Mucosa of gallbladder (tissue), 1 donor: ENCODE results near the gene FBN1. TPM values are rescaled to one million over a fixed set of nuclear protein-coding genes. Genes with fewer than 3 reads are reported as not detected.

ENCODE experiments used
- DNase-seq: peaks from one replicate; pipeline ENCODE4 v3.0.0-alpha.2; 2020; ENCODE audit warnings: low spot score
- total RNA-seq: library from RNA; stranded (reverse); gene quantifications from one replicate; pipeline ENCODE4 v1.2.1, GENCODE V29; 2021
- donor health status: DM: no; HTN: no; CAD: no.

FBN1 gene
- total RNA-seq, 1 donor from 2014 or later = 57.6 TPM

DNA sequence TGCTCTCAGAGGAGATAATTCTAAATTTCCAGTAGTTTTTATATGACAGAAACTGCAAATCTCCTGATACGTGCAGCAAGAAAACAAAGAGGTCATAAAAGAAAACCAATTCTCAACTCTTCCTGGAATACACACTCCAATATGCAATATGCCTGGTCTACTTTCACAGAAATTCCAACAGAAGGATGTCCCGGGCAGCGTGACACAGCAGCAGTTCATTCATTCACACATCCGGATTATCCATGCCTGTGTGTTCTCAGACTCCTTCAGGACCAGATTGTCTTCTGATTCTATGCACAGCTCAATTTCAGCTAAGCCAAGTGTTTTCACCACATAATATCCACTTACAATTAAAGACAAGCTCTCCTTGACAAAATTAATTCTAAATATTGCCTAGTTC lies 64.3 kb downstream of the FBN1 start:
- DNase-seq = no peak

DNA sequence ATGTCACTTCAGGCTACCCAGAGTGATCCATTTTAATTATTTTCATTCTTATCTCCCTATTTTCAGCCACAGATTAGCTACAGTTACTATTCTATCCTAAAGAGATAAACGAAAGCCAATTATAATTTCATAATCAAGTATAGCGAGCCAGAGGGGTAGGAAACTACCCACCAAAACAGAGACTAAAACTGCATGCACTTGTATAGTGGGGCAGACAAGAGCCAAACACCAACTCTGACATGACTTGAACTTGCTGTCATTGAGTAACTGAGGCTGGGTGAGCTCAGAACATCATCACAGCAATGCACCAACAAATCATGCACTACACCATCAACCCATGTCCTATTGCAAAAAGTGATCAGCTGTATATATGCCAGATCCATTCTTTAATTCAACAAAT lies 64.8 kb downstream of the FBN1 start:
- no peak for DNase-seq

DNA sequence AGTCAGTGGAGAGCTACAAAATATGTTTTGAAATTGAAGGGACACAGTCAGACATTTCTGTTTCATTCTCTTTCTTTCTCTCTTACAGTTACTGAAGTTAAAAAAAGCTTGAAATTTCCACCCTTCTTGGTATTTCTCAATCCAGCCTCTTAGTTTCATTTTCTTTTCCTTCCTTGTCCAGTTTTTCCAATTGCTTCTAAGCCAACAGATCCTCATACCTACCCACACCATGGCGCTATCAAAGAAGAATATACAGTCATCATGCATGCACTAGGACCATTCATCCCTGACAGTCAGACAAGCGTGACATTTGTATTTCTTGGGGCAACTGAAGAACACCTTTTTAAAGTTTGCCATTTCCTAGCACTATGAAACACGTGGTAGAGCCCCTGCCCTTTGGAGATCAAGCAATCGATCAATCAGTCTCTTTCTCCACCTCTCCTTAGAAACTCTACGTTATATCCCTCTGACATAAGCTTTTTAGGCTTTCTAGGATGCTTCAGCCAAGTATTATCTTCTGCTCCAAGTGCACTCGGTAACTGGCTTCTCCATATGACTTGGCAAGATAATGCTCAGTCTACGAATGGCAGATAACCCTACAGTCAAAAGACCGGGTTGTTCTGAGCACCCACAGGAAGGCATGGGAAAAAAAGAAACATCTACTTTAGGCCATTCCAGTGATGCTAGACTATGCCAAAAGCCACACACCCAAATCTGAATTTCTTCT lies 65.4 kb downstream of the FBN1 start:
- DNase-seq = no peak

DNA sequence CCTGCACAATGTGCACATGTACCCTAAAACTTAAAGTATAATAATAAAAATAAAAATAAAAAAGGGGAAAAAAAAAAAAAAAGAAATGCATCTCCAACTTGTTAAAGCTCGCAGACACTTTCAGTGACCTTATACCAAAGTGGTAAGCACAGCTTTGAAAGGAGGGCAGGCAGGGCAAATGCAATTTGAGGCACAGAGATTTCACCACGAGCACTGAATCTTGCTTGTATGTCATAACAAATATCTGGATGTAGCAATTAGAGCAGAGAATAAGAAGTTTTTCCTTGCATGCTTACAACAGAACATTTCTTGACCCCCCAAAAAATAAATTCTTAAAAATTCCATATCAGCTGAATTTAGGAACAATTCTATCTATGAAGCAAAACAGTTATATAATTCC lies 66.5 kb downstream of the FBN1 start:
- no peak for DNase-seq

DNA sequence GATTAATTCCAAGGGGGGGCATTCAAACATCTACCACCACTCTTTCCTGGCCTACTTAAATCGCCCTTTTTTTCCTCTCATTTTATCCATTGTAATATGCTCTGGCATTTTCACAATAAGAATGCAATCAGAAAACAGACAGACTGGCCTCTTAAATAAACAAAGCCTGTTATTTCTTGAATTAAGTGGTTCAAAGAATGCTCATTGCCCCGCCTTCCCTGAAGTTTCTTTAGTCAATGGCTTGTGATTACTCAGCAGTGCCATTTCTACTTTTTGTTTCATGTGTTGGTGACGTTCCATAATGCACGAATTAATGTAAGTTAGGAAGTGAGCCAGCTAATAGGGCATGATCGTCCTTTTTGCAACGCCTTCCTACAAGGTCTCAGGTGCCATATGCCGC lies 68.0 kb downstream of the FBN1 start:
- DNase-seq = no peak

DNA sequence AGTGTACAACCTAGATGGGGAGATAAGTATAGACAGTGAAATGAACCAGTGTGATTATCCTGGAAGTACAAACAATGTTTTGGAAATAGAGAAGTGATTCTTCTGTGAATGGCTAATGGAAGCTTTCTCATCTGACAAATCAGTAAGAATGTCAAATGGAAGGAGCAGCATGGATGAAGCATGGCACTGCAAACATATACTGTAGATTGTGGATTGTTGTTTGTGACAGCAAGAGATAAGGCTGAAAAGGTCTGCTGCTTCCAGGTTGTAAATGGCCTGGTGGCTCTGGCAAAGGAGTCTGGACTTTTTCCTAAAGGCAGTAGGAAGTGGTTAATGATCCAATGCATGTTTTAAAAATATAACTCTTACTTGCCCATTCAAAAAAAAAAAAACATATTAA lies 71.3 kb downstream of the FBN1 start:
- no peak for DNase-seq

DNA sequence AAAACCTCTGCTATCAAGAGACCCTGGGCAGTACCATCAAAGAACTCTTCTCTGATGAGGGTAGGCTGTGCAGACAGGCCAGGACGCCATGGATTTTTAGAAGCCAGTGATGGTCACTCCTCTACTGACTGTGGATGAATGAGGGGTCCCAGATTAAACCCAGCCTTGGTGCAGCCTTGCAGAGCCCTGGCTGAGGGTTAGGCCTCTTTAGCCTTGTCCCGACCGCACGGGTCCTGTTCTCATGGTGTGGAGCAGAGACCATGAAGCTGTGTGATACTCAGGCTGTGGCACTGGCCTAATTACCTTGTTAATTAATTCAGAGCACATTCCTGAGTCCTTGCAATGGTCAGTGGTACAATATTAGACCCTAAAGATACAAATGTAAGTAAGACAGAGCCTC lies 71.7 kb downstream of the FBN1 start:
- DNase-seq = no peak

DNA sequence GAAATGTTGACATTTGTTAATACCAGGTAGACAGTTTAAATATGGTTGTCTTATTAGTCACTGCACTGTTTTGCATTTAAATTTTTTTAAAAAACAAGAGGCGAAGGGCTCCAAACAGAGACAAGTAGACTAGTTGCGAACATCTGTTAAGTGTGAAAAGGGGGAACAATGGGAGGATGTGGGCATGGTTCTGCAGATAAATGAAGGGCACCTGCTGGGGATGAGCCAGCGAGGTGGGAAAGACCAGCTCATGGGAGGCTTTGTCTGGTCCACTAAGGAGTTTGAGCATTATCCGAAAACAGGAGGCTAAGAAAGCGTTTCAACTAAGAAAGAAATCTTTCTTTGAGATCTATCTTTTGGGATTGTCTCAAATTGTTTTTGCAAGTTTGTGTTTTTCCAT lies 72.7 kb downstream of the FBN1 start:
- DNase-seq = no peak

DNA sequence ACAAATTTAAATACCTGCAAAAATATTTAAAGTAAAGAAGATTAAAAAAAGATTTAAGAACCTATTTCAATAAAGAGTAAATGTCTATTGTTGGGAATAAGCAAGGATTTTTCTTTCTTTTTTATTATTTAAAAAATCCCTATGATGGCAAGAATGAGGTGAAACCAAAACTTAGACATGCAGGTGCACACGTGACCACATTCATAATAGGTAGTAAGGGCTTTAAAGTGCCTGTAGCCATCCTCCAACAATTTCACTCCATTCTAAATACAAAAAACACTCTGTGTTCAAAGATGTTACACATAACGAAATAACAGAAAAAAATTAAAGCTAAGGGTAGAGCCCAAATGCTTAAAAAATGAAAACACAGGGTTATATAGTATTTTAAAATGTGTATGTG lies 74.0 kb downstream of the FBN1 start:
- DNase-seq = no peak

DNA sequence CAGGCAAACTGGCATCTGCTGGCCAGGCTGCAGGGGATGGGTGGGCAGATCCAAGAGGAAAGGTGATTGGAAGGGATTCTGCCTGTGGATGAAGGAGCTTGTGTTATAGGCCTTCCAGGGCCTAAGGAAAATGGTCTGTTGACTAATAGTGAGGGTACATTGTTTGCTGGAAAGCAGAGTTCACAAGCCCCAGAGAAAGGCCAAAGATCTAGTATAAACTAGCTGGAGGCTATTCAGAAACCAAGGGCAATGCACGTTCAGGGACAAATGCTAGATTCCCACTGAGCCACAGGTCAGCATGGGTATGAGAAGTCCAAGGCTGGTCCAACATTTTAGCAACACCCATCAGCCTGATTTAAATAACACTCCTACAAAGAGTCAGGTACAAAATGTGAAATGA lies 74.7 kb downstream of the FBN1 start:
- DNase-seq = no peak

DNA sequence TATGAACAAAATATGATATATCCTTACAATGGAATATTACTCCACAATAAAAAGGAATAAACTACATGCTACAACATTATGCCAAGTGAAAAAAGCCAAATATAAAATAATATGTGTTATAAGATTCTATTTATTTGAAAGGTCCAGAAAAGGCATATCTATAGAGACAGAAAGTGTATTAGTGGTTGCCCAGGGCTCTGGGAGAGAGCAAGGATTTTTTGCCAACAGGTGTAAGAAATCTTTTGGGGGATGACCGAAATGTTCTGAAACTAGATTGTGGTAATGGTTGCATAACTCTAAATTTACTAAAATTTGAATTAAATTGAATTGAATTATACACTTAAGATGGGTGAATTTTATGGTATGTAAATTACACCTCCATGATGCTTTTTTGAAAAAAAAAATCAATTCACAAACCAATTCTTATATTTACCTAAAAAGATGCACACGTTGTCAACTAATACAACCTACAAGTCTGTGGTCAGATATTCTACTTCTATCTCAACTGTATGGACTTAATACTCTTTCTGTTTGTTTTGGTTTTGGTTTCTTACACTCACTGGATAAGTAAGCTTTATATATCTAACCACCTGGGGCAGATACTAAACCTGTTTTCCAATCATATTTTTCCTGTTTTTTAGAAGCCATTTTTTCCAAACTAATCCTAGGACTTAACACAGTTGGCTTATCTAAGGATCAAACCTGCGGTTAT lies 75.8 kb downstream of the FBN1 start:
- no peak for DNase-seq

DNA sequence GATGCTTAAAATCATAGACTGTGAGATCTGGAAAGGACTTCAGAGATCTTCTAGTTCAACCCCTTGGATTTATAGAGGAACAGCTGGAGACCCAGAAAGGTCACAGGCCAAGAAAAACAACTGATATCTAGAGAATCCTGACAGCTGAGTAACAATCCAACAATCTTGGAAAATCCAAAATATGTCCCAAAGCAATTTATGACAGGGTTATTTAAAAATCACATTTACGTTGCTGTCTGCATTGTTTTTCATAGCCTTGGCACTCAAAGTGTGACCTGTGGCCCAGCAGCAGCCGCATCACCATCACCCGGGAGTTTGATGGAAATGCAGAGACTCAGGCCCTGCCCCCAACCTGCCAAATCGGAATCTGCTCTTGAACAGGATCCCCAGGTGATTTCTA lies 78.8 kb downstream of the FBN1 start:
- DNase-seq = no peak

DNA sequence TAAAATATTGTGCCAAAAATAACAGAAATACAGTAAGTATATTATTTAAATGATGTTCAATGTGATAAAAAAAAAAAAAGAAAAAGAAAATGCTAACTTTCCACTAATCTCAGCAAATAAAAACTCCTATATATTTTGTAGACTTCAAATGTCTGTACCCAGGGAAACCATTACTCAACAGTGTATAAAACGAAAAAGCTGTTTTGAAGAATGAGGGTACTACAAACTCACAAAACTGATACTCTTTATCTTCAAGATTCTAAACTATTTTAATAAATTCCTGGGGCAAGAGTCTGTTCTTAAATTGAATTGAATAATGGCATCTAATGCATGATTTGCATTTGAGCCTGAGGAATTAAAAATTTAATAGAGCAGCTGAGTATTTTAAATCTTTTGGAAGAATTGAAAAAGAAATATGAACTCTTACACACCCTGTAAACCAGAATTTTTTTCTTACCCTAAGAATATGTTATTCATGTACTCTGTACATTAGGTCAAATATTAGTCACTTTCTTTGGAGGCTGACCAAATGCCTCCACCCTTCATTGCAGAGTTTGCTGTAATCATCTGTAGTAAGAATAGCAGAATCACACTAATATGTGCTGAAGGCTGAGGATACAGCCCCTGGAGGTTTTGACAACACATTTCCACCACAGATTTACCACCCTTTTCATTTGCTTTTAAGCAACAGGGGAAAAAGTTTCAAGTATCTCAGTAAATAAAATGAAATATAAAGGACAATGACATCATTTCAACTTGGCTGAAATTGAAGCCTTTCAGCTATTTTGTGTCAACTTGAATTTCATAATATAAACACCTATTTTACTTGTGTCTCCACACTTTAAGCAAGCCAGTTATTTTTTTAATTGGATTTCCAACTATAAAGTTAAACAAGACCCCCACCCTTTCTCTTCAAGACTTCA lies 79.7 kb downstream of the FBN1 start:
- no peak for DNase-seq

DNA sequence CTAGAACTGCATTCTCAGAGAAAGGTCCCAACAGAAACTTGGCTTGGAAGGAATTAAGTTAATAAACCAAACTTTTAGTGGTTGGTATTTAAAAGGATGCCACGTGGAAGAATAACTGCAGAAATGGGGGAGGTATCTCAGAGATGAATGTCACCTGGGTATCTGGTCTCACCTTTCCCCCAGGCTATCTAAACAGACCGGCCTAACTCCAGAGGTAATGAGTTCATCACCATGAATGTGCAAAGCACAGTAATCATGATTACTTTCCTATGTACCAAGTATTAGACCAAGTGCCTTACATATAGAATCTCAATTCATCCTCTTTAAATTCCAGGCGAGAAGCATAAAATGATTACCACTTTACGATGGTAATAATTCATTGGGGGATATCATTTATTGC lies 80.8 kb downstream of the FBN1 start:
- no peak for DNase-seq

DNA sequence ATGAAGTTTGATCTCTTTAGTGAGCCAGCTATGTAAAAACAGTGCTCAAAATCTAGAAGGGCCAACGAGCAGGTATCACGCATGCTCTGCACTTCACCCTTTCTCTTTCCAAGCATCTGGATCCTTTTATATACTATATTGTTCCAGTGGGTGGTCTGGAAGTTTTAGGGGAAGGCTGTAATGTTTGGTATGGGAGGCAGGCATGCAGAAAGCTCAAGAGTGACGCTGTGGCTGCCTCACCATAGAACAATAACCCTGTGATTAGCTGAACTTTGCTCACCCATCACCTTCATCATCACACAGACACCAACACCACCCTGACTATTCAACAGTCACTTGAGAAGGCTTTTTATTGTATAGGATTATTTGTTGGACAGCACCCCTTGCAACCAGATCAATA lies 81.6 kb downstream of the FBN1 start:
- no peak for DNase-seq

DNA sequence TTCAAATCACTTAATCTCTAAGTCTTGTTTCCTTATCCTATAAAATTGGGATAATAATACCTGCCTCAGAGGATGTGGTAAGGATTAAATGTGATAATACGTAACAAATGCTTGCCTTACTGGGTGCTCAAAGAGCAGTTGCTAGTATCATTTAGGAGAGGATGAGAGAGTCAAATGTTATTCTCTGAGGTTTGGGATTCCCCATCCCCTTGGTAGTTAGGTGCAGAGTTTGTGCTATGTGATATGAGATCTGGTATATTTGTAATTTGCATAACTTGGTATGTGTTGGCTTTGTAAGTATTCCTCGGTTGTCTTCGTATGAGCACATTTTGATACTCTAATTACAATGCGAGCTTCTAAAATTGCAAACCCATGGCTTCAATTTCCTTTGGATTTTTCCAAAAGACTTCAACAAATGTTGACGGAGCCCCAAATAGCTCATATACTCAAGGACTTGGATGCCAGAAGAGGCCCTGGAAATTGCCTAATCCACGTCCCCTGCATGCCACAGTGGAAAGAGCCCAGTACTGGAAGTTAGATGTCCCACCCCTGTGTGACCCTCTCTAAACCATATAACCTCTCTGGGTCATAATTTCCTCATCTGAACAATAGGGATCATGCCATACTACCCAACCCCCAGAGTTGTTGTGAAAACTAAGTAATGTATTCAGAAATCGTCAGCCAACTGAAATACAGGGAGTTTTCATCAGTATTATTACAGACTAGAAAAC lies 85.0 kb downstream of the FBN1 start:
- no peak for DNase-seq

DNA sequence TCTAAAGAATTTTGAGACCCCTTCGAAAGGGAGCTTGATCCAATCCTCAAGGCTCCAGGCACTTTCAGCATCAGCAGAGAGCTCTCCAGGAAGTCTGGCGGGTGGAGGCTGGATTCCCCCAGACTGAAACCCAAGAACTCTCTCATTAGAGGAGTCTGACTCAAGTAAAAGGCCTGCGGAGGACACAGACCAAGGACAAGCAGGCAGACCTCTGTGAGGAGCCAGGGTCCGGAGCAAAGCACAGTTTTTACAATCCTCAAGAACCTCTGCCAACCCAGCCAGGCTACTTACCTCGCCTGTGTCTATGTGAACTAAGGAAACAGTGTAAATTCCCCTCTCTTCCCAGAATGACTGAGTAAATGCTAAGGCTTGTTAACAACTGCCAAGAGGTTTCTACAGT lies 86.2 kb downstream of the FBN1 start:
- DNase-seq = no peak

DNA sequence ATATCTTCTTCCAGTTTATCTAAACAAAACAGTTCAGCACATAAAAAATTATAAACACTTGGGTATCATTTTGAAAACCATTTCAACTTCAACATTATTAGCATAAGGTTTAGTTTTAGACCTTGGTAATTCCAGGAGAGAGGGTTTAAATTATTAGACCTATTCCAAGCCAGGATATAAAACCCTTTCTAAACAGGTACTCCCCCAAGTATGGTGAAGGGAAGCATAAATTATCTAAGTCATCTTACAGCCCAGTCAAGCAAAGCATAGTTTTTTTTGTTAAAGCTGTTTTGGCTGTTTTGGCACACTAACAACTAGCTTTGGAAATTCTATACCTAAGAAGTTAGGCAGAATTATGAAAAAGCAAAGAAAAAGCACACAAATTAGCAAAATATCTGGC lies 87.3 kb downstream of the FBN1 start:
- DNase-seq = no peak

DNA sequence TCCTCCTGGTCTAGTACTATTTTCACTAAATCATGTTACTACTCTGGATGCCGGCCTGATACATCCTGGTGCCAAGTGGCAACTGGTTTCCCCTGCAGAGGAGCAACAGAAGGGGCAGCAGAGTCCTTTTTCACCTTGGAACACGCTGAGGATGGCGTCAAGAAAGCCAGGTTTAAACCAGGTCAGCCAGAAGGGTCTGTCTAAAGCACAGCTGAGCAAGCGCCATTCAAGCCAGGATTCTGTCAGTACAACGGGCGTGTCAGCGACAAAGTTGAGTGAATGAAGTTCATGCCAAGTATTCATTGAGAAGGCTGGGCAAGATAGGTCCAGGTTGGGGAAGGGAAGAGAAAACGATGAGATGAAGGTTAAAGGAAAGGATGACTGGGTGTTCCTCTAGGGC lies 88.2 kb downstream of the FBN1 start:
- no peak for DNase-seq

DNA sequence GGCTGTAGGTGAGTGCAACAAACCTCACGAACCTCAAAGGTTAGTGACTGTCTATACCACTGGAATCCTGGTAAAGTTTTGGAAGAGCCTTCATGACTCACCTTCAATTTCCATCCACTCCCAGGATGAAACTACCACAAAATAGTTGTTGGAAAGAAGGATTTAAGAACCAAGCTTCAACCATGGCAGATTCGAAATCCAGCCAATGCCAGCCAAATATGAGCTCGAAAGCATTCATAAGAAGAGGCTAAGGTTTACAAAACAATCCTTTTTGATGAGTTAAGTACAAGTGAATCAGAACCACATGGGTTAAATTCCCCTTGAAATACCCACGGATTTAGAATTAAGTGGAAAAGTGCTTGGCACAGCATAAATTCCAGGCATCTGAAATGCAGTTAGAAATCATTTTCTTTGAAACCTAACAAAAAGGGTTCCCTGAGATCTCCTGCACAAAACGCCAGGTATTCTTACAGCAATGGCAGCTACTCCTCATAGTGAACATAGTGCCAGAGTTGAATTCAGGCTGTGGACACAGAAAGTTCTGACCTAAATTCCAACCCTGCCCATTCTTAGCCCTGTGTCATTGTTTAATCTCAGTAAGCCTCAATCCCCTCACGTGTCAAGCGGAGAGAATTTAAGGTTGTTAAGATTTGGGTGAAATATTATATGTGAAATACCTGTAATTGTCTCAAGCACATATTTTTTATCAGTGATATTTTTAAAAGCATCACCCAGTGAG lies 89.2 kb downstream of the FBN1 start:
- no peak for DNase-seq

DNA sequence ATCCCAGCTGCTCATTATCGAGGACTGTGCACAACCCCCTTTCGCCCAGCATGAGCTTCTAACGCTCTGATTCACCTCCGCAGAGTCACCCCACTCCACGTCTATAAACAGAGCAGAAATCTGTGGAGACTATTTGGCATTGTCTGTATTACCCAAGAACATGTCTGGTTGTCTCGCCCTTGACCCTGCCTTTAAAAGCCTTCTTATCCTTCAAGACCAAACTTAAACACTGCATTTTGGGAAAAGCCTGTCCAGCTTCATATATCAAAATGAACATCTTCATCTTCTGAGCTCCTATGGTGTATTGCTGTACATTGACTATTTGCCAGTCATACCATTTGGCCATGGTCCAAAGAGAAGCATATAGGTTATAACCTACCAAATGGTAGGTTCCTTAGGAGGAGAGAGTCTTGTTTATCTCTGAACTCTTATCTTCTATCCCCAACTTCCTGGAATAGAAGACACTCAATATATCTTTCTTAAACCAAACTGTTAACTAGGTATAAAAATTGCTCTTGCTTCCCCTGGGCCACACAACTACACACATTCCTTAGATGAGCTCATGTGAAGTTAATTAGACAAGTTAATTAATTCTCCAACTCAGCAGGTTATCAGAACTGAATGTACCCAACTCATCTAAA lies 90.1 kb downstream of the FBN1 start:
- no peak for DNase-seq
